ENCODE data around the gene KIF26B.

DNA sequence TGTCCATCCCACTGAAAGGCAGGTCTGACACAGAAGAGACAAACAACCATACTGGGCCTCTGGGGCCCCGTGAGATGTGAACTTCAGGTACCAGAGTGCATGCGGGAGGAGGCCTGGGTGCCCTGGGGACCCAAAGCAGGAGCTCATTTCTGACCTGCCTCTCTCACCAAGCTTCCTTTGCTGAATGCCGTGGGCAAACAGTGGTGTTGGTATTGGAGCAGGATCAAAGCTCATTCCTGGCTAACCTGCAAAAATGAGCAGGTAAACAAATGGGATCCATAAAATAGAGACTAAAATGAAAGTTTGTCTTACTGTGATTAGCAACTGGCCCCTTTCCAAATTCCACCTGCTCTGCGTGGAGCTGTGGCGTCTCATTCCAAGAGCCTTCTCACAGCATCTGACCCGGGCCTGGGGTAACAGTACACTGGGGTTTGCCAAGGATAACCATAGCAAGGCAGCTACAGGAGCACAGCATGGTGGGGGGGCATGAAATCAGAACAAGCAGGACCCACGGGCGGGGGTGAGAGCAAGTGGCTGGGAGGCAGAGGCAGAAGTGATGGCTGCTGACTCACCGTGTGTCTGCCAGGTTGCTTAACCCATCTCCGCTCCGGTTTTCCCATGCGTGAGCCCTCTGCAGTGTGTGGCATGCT, 103.6 kb downstream of the KIF26B start:
- TF ChIP-seq, protein P1, sequence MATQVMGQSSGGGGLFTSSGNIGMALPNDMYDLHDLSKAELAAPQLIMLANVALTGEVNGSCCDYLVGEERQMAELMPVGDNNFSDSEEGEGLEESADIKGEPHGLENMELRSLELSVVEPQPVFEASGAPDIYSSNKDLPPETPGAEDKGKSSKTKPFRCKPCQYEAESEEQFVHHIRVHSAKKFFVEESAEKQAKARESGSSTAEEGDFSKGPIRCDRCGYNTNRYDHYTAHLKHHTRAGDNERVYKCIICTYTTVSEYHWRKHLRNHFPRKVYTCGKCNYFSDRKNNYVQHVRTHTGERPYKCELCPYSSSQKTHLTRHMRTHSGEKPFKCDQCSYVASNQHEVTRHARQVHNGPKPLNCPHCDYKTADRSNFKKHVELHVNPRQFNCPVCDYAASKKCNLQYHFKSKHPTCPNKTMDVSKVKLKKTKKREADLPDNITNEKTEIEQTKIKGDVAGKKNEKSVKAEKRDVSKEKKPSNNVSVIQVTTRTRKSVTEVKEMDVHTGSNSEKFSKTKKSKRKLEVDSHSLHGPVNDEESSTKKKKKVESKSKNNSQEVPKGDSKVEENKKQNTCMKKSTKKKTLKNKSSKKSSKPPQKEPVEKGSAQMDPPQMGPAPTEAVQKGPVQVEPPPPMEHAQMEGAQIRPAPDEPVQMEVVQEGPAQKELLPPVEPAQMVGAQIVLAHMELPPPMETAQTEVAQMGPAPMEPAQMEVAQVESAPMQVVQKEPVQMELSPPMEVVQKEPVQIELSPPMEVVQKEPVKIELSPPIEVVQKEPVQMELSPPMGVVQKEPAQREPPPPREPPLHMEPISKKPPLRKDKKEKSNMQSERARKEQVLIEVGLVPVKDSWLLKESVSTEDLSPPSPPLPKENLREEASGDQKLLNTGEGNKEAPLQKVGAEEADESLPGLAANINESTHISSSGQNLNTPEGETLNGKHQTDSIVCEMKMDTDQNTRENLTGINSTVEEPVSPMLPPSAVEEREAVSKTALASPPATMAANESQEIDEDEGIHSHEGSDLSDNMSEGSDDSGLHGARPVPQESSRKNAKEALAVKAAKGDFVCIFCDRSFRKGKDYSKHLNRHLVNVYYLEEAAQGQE (IDR thresholded peaks at IDR 0.05; ENCODE audit: unreplicated experiment), result no peak
- TF ChIP-seq EZH2 (IDR thresholded peaks at IDR 0.05; ENCODE audit: low read depth, unreplicated experiment), result no peak
- no peak for TF ChIP-seq POLR2AphosphoS5 (IDR thresholded peaks at IDR 0.05; ENCODE audit: low read depth)
- TF ChIP-seq, protein P2, sequence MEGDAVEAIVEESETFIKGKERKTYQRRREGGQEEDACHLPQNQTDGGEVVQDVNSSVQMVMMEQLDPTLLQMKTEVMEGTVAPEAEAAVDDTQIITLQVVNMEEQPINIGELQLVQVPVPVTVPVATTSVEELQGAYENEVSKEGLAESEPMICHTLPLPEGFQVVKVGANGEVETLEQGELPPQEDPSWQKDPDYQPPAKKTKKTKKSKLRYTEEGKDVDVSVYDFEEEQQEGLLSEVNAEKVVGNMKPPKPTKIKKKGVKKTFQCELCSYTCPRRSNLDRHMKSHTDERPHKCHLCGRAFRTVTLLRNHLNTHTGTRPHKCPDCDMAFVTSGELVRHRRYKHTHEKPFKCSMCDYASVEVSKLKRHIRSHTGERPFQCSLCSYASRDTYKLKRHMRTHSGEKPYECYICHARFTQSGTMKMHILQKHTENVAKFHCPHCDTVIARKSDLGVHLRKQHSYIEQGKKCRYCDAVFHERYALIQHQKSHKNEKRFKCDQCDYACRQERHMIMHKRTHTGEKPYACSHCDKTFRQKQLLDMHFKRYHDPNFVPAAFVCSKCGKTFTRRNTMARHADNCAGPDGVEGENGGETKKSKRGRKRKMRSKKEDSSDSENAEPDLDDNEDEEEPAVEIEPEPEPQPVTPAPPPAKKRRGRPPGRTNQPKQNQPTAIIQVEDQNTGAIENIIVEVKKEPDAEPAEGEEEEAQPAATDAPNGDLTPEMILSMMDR (conservative IDR thresholded peaks at IDR 0.05; ENCODE audit: low read depth in 2 of 2), result no peak
- TF ChIP-seq CREB1 (CRISPR knock-in tag; IDR thresholded peaks at IDR 0.05; ENCODE audit: low read depth), result no peak
- no peak for TF ChIP-seq JUNB (IDR thresholded peaks at IDR 0.05; ENCODE audit: unreplicated experiment)
- no peak for TF ChIP-seq EZH2phosphoT487 (IDR thresholded peaks at IDR 0.05; ENCODE audit: unreplicated experiment)
- TF ChIP-seq STAT1 (IDR thresholded peaks at IDR 0.05; ENCODE audit: unreplicated experiment), result no peak
- no peak for TF ChIP-seq ZNF114 (CRISPR knock-in tag; IDR thresholded peaks at IDR 0.05)
- no peak for TF ChIP-seq NANOG (IDR thresholded peaks at IDR 0.05; ENCODE audit: borderline replicate concordance)
- TF ChIP-seq, protein P3, sequence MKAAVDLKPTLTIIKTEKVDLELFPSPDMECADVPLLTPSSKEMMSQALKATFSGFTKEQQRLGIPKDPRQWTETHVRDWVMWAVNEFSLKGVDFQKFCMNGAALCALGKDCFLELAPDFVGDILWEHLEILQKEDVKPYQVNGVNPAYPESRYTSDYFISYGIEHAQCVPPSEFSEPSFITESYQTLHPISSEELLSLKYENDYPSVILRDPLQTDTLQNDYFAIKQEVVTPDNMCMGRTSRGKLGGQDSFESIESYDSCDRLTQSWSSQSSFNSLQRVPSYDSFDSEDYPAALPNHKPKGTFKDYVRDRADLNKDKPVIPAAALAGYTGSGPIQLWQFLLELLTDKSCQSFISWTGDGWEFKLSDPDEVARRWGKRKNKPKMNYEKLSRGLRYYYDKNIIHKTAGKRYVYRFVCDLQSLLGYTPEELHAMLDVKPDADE (IDR thresholded peaks at IDR 0.05), result no peak
